ENCODE measurements around the gene NAALADL2.
A peak's percentile ranks its signal among the peaks of the same experiment; 100 is the strongest.

NAALADL2 gene

GRCh38 chr3:175279457-175279856 lies 420.3 kb downstream of the NAALADL2 start:
- no peak for TF ChIP-seq GATA1 (IDR thresholded peaks at IDR 0.05; ENCODE audit: low read depth, low read length)
- TF ChIP-seq POLR2A (IDR thresholded peaks at IDR 0.05; ENCODE audit: low read length) = no peak
- no peak for DNase-seq

GRCh38 chr3:175279911-175280310 lies 420.8 kb downstream of the NAALADL2 start:
- TF ChIP-seq POLR2A (IDR thresholded peaks at IDR 0.05; ENCODE audit: low read length) = no peak
- TF ChIP-seq GATA1 (IDR thresholded peaks at IDR 0.05; ENCODE audit: low read depth, low read length) = no peak
- DNase-seq = no peak

- DNase-seq = no peak
- no peak for TF ChIP-seq GATA1 (IDR thresholded peaks at IDR 0.05; ENCODE audit: low read depth, low read length)
- TF ChIP-seq POLR2A (IDR thresholded peaks at IDR 0.05; ENCODE audit: low read length) = no peak
Measured at GRCh38 chr3:175287361-175287963, 428.3 kb downstream of the NAALADL2 start.

GRCh38 chr3:175288621-175289020 lies 429.5 kb downstream of the NAALADL2 start:
- no peak for TF ChIP-seq GATA1 (IDR thresholded peaks at IDR 0.05; ENCODE audit: low read depth, low read length)
- DNase-seq = no peak

GRCh38 chr3:175294793-175295192 lies 435.7 kb downstream of the NAALADL2 start:
- no peak for DNase-seq
- TF ChIP-seq GATA1 (IDR thresholded peaks at IDR 0.05; ENCODE audit: low read depth, low read length) (no peak), POLR2A (IDR thresholded peaks at IDR 0.05; ENCODE audit: low read length) (no peak)

GRCh38 chr3:175295248-175296130 lies 436.4 kb downstream of the NAALADL2 start:
- TF ChIP-seq POLR2A (IDR thresholded peaks at IDR 0.05; ENCODE audit: low read length) = no peak
- TF ChIP-seq GATA1 (IDR thresholded peaks at IDR 0.05; ENCODE audit: low read depth, low read length) = no peak
- no peak for DNase-seq

GRCh38 chr3:175297216-175297615 lies 438.1 kb downstream of the NAALADL2 start:
- DNase-seq = no peak
- no peak for TF ChIP-seq GATA1 (IDR thresholded peaks at IDR 0.05; ENCODE audit: low read depth, low read length)
- no peak for TF ChIP-seq POLR2A (IDR thresholded peaks at IDR 0.05; ENCODE audit: low read length)

- TF ChIP-seq GATA1 (IDR thresholded peaks at IDR 0.05; ENCODE audit: low read depth, low read length) (no peak), POLR2A (IDR thresholded peaks at IDR 0.05; ENCODE audit: low read length) (no peak)
- DNase-seq = no peak
Measured at GRCh38 chr3:175301741-175302140, 442.6 kb downstream of the NAALADL2 start.

- no peak for TF ChIP-seq POLR2A (IDR thresholded peaks at IDR 0.05; ENCODE audit: low read length)
- no peak for TF ChIP-seq GATA1 (IDR thresholded peaks at IDR 0.05; ENCODE audit: low read depth, low read length)
- DNase-seq = no peak
Measured at GRCh38 chr3:175304404-175304803, 445.3 kb downstream of the NAALADL2 start.

- no peak for TF ChIP-seq POLR2A (IDR thresholded peaks at IDR 0.05; ENCODE audit: low read length)
- TF ChIP-seq GATA1 (IDR thresholded peaks at IDR 0.05; ENCODE audit: low read depth, low read length) = no peak
- DNase-seq = peak in 1 of 2 experiments; percentile 17
Measured at GRCh38 chr3:175307642-175308041, 448.5 kb downstream of the NAALADL2 start.

GRCh38 chr3:175308097-175308496 lies 449.0 kb downstream of the NAALADL2 start:
- DNase-seq = no peak
- TF ChIP-seq GATA1 (IDR thresholded peaks at IDR 0.05; ENCODE audit: low read depth, low read length) (no peak), POLR2A (IDR thresholded peaks at IDR 0.05; ENCODE audit: low read length) (no peak)

- DNase-seq = no peak
- no peak for TF ChIP-seq POLR2A (IDR thresholded peaks at IDR 0.05; ENCODE audit: low read length)
- no peak for TF ChIP-seq GATA1 (IDR thresholded peaks at IDR 0.05; ENCODE audit: low read depth, low read length)
Measured at GRCh38 chr3:175310046-175310445, 450.9 kb downstream of the NAALADL2 start.

GRCh38 chr3:175311404-175311803 lies 452.3 kb downstream of the NAALADL2 start:
- no peak for DNase-seq
- TF ChIP-seq GATA1 (IDR thresholded peaks at IDR 0.05; ENCODE audit: low read depth, low read length) = no peak
- no peak for TF ChIP-seq POLR2A (IDR thresholded peaks at IDR 0.05; ENCODE audit: low read length)

- no peak for TF ChIP-seq GATA1 (IDR thresholded peaks at IDR 0.05; ENCODE audit: low read depth, low read length)
- no peak for TF ChIP-seq POLR2A (IDR thresholded peaks at IDR 0.05; ENCODE audit: low read length)
- DNase-seq = no peak
Measured at GRCh38 chr3:175311946-175312345, 452.8 kb downstream of the NAALADL2 start.

- peak; percentile 23 to 48 for DNase-seq
- TF ChIP-seq POLR2A (IDR thresholded peaks at IDR 0.05; ENCODE audit: low read length) (no peak), GATA1 (IDR thresholded peaks at IDR 0.05; ENCODE audit: low read depth, low read length) (no peak)
Measured at GRCh38 chr3:175312791-175313190, 453.7 kb downstream of the NAALADL2 start.

Measured in erythroblast (primary cell).